GM10266 (cell line): ENCODE data around the gene KCTD1.
A peak's percentile ranks its signal among the peaks of the same experiment; 100 is the strongest.

ENCODE experiments used
- DNase-seq: peaks from one replicate; pipeline ENCODE4 v3.0.0; 2012; ENCODE audit errors: extremely low spot score
- TF ChIP-seq, protein P1 (sequence below): IDR thresholded peaks from 2 replicates; pipeline ENCODE4 v1.5.1; 2012; ENCODE audit warnings: mild to moderate bottlenecking, low read depth; ENCODE audit not compliant: control insufficient read depth, insufficient read depth; ENCODE audit errors: missing control alignments

The KCTD1 gene

DNA sequence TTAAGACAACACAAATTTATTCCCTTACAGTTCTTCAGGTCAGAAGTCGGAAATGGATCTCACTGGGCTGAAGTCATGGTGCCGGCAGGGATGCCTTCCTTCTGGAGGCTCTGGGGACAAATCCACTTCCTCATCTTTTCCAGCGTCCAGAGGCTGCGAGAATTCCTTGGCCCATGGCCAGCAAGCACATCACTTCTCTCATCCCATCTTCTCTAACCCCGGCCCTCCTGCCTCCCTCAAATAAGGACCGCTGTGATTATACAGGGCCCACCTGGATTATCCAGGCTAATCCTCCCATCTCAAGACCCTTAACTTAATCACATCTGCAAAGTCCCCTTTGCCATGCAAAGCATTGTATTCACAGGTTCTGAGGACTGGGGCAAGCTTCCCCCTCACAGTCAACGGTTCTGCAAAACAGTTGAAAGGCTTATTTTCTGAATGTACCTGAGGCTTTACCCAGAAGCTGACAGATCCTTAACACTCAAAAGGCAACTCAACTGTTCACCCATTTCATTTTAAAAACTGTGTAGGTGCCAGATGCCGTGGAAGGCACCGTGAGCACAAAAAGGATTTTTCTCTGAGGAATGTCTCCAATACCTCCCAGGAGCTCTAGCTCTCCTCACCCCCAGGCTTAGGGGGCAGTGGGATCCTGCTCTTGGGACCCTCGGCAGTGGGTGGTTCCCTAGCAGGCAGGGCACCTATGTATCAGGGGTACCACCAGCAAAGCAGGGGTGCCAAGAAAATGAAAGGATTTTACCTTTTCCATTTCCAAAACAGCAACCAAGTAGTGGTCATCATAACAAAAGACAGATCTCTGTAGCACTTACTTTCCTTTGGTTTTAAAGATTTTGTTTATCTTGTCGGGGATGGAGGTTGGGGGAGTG lies 84.0 kb downstream of the KCTD1 start:
- TF ChIP-seq, protein P1, sequence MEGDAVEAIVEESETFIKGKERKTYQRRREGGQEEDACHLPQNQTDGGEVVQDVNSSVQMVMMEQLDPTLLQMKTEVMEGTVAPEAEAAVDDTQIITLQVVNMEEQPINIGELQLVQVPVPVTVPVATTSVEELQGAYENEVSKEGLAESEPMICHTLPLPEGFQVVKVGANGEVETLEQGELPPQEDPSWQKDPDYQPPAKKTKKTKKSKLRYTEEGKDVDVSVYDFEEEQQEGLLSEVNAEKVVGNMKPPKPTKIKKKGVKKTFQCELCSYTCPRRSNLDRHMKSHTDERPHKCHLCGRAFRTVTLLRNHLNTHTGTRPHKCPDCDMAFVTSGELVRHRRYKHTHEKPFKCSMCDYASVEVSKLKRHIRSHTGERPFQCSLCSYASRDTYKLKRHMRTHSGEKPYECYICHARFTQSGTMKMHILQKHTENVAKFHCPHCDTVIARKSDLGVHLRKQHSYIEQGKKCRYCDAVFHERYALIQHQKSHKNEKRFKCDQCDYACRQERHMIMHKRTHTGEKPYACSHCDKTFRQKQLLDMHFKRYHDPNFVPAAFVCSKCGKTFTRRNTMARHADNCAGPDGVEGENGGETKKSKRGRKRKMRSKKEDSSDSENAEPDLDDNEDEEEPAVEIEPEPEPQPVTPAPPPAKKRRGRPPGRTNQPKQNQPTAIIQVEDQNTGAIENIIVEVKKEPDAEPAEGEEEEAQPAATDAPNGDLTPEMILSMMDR = no peak
- no peak for DNase-seq

DNA sequence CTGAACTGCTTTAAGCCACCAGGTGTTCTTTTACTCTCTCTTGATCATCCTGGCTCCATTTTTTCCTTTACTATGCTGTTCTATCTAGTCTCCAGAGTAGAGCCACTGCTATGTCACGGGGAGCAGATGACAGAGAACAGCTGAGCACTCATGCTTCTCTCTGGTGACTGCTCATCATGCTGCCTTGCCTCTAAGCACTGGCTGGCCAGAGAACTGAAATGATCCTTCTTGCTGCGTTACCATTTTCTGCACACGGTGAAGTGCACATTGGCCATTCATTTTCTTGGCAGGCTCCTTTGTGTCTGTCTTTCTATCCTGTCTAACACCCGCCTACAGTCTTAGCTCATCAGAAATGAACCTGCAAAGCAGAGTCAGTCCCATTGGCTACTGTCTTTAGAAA lies 86.0 kb downstream of the KCTD1 start:
- TF ChIP-seq, protein P1 = no peak
- no peak for DNase-seq

DNA sequence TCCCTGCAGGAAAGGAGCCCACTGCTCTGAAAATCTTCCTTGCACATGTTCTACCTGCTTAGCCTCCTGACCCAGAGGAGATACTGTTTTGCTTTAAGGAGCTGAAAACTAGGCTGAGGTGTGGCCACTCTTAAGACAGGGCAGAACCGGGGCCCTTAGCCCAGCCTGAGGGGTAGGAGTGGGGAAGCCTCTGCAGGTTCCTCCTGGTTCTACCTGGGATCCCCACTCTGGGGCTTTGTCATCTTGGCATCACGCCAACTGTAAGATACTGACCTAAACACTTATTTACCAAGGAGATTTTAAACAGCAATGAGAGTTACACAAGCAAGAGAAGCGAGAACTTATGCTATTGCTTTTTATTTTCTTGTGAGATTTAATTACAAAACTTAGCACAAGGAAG lies 86.9 kb downstream of the KCTD1 start:
- no peak for DNase-seq
- TF ChIP-seq, protein P1 = no peak

DNA sequence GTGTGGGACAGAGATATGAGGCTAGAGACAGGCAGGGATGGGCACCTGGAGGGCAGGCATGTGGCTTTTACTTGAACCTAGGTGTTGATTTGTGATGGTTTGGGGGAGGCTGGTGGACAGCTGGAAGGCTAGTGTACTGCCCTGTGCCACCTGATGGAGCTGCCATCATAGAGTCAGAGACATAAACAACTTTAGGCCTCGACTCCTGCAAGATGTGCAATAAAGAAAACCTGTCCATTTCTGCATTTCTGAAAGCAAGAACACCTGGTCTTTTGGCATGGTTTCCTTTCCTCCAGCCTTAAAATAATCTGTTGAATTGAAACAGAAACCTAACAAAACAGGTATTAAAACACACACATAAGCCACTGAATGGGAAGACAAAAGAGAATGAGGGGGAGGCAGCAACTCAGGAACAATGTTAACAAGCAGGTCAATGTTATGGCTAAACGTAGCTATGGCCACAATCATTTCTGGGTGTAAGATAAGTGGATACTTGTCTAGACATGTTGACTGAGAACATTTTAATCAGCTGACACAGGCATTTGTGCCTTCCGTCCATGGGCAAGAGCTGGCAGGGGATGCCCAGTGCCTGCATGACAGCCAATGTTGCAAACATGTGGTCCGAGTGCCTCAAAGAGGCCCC lies 87.8 kb downstream of the KCTD1 start:
- TF ChIP-seq, protein P1 = no peak
- DNase-seq = peak; percentile 35

DNA sequence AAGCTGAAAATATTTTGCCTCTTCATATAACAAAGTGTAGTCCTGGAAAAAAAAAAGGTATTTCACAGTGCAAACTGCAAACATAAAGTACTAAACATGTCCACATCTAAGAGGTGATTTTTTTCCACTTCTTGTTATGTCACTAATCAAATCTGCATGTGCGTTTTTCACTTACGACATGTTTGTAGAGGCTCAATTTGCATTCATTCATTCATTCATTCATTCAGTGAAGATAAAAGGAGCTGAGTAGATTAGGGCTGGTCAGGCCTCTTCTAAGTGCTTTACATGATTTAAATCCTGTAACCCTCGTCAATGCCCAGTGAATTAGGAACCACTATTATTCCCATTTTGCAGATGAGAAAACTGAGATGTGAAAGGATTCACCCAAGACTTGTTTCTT lies 88.5 kb downstream of the KCTD1 start:
- DNase-seq = no peak
- TF ChIP-seq, protein P1 = no peak

- DNase-seq = no peak
- TF ChIP-seq, protein P1 = no peak
Observed at GRCh38 chr18:26459340-26459739, 89.0 kb downstream of the KCTD1 start.
